Heart left ventricle (tissue), 16 donors: ENCODE results near the gene COPB1. TPM values are rescaled to one million over a fixed set of nuclear protein-coding genes. Genes with fewer than 3 reads are reported as not detected.

Experiments used
- ATAC-seq, 4 donors: fragments of 200-7000 bp; cut with Tn5 transposase; one replicate each; pipeline ENCODE4 v1.9.1; 2020 to 2022; ENCODE audit warnings: moderate library complexity in 4 of 4, mild to moderate bottlenecking in 3 of 4, moderate number of reproducible peaks in 1 of 4
- DNase-seq, 5 donors: peaks; one replicate each; pipeline ENCODE4 v3.0.0-alpha.2; 2020
- H3K27ac ChIP-seq, 12 donors: fragments of 200-600 bp; sonication (generic) in 4 of 12; one replicate each; pipeline versions ENCODE4 v1.5.0 to v1.8.0; 2016 to 2022; ENCODE audit warnings: mild to moderate bottlenecking in 2 of 12
- H3K27me3 ChIP-seq, 9 donors: fragments of 200-600 bp; sonication (generic) in 2 of 9; one replicate each; pipeline versions ENCODE4 v1.5.1 to v1.8.0; 2016 to 2022; ENCODE audit warnings: mild to moderate bottlenecking in 3 of 9
- H3K36me3 ChIP-seq, 9 donors: fragments of 200-600 bp; sonication (generic) in 2 of 9; one replicate each; pipeline versions ENCODE4 v1.5.0 to v1.8.0; 2018 to 2022; ENCODE audit warnings: mild to moderate bottlenecking in 2 of 9
- H3K4me1 ChIP-seq, 12 donors: fragments of 200-600 bp; sonication (generic) in 4 of 12; one replicate each; pipeline versions ENCODE4 v1.5.0 to v1.8.0; 2016 to 2022; ENCODE audit warnings: mild to moderate bottlenecking in 3 of 12
- H3K4me3 ChIP-seq, 12 donors: fragments of 200-600 bp; sonication (generic) in 4 of 12; one replicate each; pipeline versions ENCODE4 v1.5.0 to v1.8.0; 2017 to 2022; ENCODE audit warnings: mild to moderate bottlenecking in 9 of 12, moderate library complexity in 4 of 12
- H3K9me3 ChIP-seq, 12 donors: fragments of 200-600 bp; sonication (generic) in 4 of 12; one replicate each; pipeline versions ENCODE4 v1.5.0 to v1.8.0; 2016 to 2022; ENCODE audit warnings: mild to moderate bottlenecking in 1 of 12
- CTCF ChIP-seq, 12 donors: fragments of 200-600 bp; sonication (generic) in 4 of 12; IDR thresholded peaks; one replicate each; pipeline versions ENCODE4 v1.5.0 to v1.8.0; 2018 to 2022; ENCODE audit warnings: antibody characterized with exemption in 12 of 12, mild to moderate bottlenecking in 5 of 12
- POLR2A ChIP-seq, 2 donors: fragments of 450-650 bp; IDR thresholded peaks; one replicate each; pipeline ENCODE4 v1.6.1; 2017; ENCODE audit warnings: antibody characterized with exemption in 2 of 2, mild to moderate bottlenecking in 2 of 2, moderate library complexity in 2 of 2
- WGBS, 4 donors: extraction: QIAGEN DNeasy Blood & Tissue Kit in 2 of 4; methylation state at CpG; one replicate each; pipeline versions ENCODE4 v1.1.5 to v1.1.7; 2013 to 2018; 5-methylcytosine and 5-hydroxymethylcytosine counted together
- intact Hi-C, 10 donors: fragments of 100-400 bp; cut with DNase I; formaldehyde crosslinking; loops; one replicate each; pipeline versions ENCODE4 v1.11.1 to v1.14.2; 2022
- polyA plus RNA-seq, 2 donors: library from polyadenylated mRNA; stranded (reverse); fragments of 200-250 nt; gene quantifications; one replicate each; pipeline ENCODE4 v1.2.3, GENCODE V29; 2013
- total RNA-seq, 9 donors: library from RNA; depleted of rRNA in 2 of 9; stranded (reverse); fragments of >200 nt in 2 of 9; fragmentation: NEBNext Ultra II Directional in 3 of 9; extraction: Animal tissue kit (Norgen Biotek cat#: 25700) in 3 of 9; gene quantifications; one replicate each; pipeline versions ENCODE4 v1.1.0 to v1.2.4, GENCODE V29; 2016 to 2023
- donor health status: ischemic (EF 13 %, LVEDD 7.1; RV severe dilation, severe dysfunction).
- donor health status: healthy with polysubstance abuse.
- donor health status: DM: no; HTN: yes; CAD: no.
- donor health status: DM: no; HTN: no; CAD: no.
- donor health status: ischemic (EF 25% LVEDD 6.9; RV normal size, moderate dysfunction).
- donor health status: ischemic (EF 25% LVEDD 5.7; RV mildly dilated, moderate dysfunction).
- donor health status: healthy.
- donor health status: DM: yes; HTN: yes; CAD: no.
- donor health status: ischemic (EF 35%, LVEDD 5.7; RV mildly dilated, moderate dysfunction).
- donor health status: nonischemic (EF 11% LVEDD 7.7; RV severe dilation, severe dysfunction).
- donor health status: DM: yes; HTN: yes; CAD: no.
- donor health status: PGD.
- donor health status: ischemic (EF 29% LVEDD 5.4; RV normal size, mild dysfunction).
- donor health status: nonischemic (EF 23%, LVEDD 6.1; RV moderate dilation, normal function).

The COPB1 gene
- total and polyA plus RNA-seq, 11 donors = 23.4 to 72.1 (median 51.3) TPM

- ATAC-seq (peak in 3 of 4 donors; percentile 50 to 67 (median 63)), DNase-seq (peak in 3 of 5 donors; percentile 33 to 39 (median 36))
- WGBS, 4 donors = 4 to 10% (median 7%) methylated on average over 6 of the region's 6 CpGs
- peaks cover 4 to 64% (median 55%) of the 10 kb centered on the region in 9 donors for H3K36me3 ChIP-seq
- no peaks in the 10 kb centered on the region for H3K27me3 ChIP-seq
- H3K4me3 ChIP-seq = peak overlapping the region; percentile 50 to 92 (median 78)
- intact Hi-C loops = no loop called here
- peak overlapping the region; percentile 72 to 95 (median 90) for H3K27ac ChIP-seq
- H3K4me1 ChIP-seq = peaks cover 0 to 35% (median 24%) of the 10 kb centered on the region in 12 donors
- H3K9me3 ChIP-seq = no peaks in the 10 kb centered on the region
- no peak for TF ChIP-seq POLR2A (IDR thresholded peaks at IDR 0.05)
- no peak for TF ChIP-seq CTCF (IDR thresholded peaks at IDR 0.05)
Measured at GRCh38 chr11:14500181-14500651, 605 bp upstream of the COPB1 start.

- ATAC-seq = peak; percentile 6 to 68 (median 56)
- no peaks in the 10 kb centered on the region for H3K27me3 ChIP-seq
- 0 to 1% (median 0%) methylated on average over 15 to 19 of the region's 19 CpGs for WGBS, 4 donors
- peak in 4 of 5 donors; percentile 36 to 60 (median 42) for DNase-seq
- H3K4me3 ChIP-seq = peak overlapping the region; percentile 50 to 92 (median 78)
- peaks cover 0 to 64% (median 55%) of the 10 kb centered on the region in 9 donors for H3K36me3 ChIP-seq
- no peak for TF ChIP-seq CTCF (IDR thresholded peaks at IDR 0.05)
- TF ChIP-seq POLR2A (IDR thresholded peaks at IDR 0.05) = no peak
- H3K4me1 ChIP-seq = peaks cover 0 to 36% (median 24%) of the 10 kb centered on the region in 12 donors
- peak overlapping the region; percentile 72 to 95 (median 90) for H3K27ac ChIP-seq
- no peaks in the 10 kb centered on the region for H3K9me3 ChIP-seq
- intact Hi-C loops = loop anchor here in 1 of 10 donors (2.0 kb wide), 1 partner anchor 22 kb away; the partner anchor contains the start of gene PSMA1
Measured at GRCh38 chr11:14499178-14499559, 442 bp downstream of the COPB1 start.

- TF ChIP-seq POLR2A (IDR thresholded peaks at IDR 0.05) = no peak
- TF ChIP-seq CTCF (IDR thresholded peaks at IDR 0.05) = no peak
- Histone ChIP-seq H3K27me3 (no peaks in the 10 kb centered on the region), H3K4me3 (no peak overlapping the region), H3K9me3 (no peaks in the 10 kb centered on the region), H3K4me1 (no peaks in the 10 kb centered on the region), H3K36me3 (peaks cover 0 to 100% (median 100%) of the 10 kb centered on the region in 9 donors), H3K27ac (no peak overlapping the region)
- ATAC-seq = no peak
- WGBS, 4 donors = 80 to 90% (median 86%) methylated on average over 3 of the region's 3 CpGs
- DNase-seq = no peak
- intact Hi-C loops = no loop called here
Measured at GRCh38 chr11:14480716-14481115, 18.9 kb downstream of the COPB1 start.

GRCh38 chr11:14471127-14471526 lies 28.5 kb downstream of the COPB1 start:
- peaks cover 0 to 10% (median 0%) of the 10 kb centered on the region in 12 donors for H3K4me1 ChIP-seq
- H3K9me3 ChIP-seq = no peaks in the 10 kb centered on the region
- whole genome bisulfite sequencing, 4 donors = 79 to 91% (median 89%) methylated on average over 1 of the region's 1 CpG
- H3K4me3 ChIP-seq = no peak overlapping the region
- no peak for TF ChIP-seq CTCF (IDR thresholded peaks at IDR 0.05)
- no peak for TF ChIP-seq POLR2A (IDR thresholded peaks at IDR 0.05)
- DNase-seq (no peak), ATAC-seq (no peak)
- H3K36me3 ChIP-seq = peaks cover 0 to 99% (median 97%) of the 10 kb centered on the region in 9 donors
- H3K27ac ChIP-seq = no peak overlapping the region
- intact Hi-C loops = loop anchor here in 1 of 10 donors (5.0 kb wide), 1 partner anchor 36 kb away; no protein-coding TSS in a partner anchor
- H3K27me3 ChIP-seq = no peaks in the 10 kb centered on the region
